ENCODE data around the gene NLK.
A peak's percentile ranks its signal among the peaks of the same experiment; 100 is the strongest.
"Not testable (repeated sequence)": the region's sequence is repeated elsewhere in the genome, so short reads cannot be mapped to it uniquely, and the experiment has no call there.

NLK gene

DNA sequence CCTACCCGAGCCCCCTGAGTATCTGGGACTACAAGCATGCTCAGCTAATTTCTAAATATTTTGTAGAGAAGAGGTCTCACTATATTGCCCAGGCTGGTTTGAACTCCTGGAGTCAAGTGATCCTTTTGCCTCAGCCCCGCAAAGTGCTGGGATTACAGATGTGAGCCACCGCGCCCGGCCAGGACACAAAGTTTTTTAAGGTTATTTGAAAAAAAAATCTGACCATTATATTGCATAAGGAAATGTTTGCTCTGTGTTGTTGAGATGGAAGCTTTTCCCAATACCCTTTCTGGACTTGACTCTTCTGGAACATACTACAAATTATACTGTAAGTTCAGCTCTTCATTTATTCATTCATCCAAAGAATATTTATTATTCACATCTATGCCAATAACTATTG, 143.2 kb downstream of the NLK start:
- no peak for DNase-seq (ENCODE audit: low read depth)
- TF ChIP-seq, protein P1, sequence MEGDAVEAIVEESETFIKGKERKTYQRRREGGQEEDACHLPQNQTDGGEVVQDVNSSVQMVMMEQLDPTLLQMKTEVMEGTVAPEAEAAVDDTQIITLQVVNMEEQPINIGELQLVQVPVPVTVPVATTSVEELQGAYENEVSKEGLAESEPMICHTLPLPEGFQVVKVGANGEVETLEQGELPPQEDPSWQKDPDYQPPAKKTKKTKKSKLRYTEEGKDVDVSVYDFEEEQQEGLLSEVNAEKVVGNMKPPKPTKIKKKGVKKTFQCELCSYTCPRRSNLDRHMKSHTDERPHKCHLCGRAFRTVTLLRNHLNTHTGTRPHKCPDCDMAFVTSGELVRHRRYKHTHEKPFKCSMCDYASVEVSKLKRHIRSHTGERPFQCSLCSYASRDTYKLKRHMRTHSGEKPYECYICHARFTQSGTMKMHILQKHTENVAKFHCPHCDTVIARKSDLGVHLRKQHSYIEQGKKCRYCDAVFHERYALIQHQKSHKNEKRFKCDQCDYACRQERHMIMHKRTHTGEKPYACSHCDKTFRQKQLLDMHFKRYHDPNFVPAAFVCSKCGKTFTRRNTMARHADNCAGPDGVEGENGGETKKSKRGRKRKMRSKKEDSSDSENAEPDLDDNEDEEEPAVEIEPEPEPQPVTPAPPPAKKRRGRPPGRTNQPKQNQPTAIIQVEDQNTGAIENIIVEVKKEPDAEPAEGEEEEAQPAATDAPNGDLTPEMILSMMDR (conservative IDR thresholded peaks at IDR 0.05; ENCODE audit: low read depth, low read length), result no peak

DNA sequence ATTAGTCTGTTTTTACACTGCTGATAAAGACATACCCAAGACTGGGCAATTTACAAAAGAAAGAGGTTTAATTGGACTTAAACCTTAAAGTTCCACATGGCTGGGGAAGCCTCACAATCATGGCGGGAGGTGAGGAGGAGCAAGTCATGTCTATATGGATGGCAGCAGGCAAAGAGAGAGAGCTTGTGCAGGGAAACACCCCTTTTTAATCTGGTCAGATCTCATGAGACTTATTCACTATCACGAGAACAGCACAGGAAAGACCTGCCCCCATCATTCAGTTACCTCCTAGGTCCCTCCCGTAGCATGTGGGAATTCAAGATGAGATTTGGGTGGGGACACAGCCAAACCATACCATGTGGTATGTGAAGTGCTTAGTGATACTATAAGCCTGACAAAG, 144.0 kb downstream of the NLK start:
- DNase-seq (ENCODE audit: low read depth); H3K4me3 ChIP-seq (ENCODE audit: low read depth, low read length): not testable (repeated sequence)

More for the DNA sequence above, 143.2 kb downstream of the NLK start:
- no peak overlapping the region for H3K4me3 ChIP-seq (ENCODE audit: low read depth, low read length)

DNA sequence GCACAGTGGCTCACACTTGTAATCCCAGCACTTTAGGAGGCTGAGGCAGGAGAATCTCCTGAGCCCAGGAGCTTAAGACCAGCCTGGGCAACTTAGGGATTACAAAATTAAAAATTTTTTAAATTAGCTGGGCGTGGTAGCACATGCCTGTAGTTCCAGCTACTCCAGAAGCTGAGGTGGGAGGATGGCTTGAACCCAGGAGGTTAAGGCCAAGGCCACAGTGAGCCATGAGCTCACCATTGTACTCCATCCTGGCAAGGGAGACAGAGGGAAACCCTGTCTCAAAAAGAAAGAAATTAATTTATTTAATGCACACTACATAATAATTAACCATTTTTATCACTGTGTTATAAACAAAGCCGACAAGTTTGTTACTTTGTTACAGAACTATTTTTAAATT, 145.5 kb downstream of the NLK start:
- no peak overlapping the region for H3K4me3 ChIP-seq (ENCODE audit: low read depth, low read length)
- TF ChIP-seq, protein P1 (conservative IDR thresholded peaks at IDR 0.05; ENCODE audit: low read depth, low read length), result no peak
- no peak for DNase-seq (ENCODE audit: low read depth)

- H3K4me3 ChIP-seq (ENCODE audit: low read depth, low read length), result no peak overlapping the region
- TF ChIP-seq, protein P1 (conservative IDR thresholded peaks at IDR 0.05; ENCODE audit: low read depth, low read length), result no peak
- peak; percentile 43 for DNase-seq (ENCODE audit: low read depth)
Measured at GRCh38 chr17:28188841-28189263, 146.4 kb downstream of the NLK start.

GRCh38 chr17:28189667-28190066, 147.2 kb downstream of the NLK start:
- TF ChIP-seq, protein P1 (conservative IDR thresholded peaks at IDR 0.05; ENCODE audit: low read depth, low read length), result no peak
- DNase-seq (ENCODE audit: low read depth), result no peak
- H3K4me3 ChIP-seq (ENCODE audit: low read depth, low read length), result no peak overlapping the region

- TF ChIP-seq, protein P1 (conservative IDR thresholded peaks at IDR 0.05; ENCODE audit: low read depth, low read length), result no peak
- no peak for DNase-seq (ENCODE audit: low read depth)
- H3K4me3 ChIP-seq (ENCODE audit: low read depth, low read length), result no peak overlapping the region
Measured at GRCh38 chr17:28191018-28191417, 148.5 kb downstream of the NLK start.

DNA sequence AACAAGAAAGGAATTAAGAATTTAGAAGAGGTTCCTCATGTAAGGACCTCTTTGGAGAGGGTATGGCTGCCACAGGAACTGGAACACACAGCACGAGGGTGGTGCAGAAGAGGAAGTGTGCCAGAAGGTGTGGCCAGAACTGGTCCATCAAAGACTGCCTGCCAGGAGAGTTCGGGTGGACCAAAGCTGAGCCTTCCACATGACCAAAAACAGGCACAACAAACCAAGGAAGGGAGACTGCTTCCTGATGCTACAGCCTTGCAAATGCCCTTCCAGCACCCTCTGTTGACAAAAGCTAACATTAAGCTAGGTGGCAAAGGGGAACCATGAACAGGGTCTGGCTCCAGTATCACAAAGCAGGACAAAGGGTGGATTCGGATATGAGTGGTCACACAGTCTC, 150.8 kb downstream of the NLK start:
- H3K4me3 ChIP-seq (ENCODE audit: low read depth, low read length), result no peak overlapping the region
- DNase-seq (ENCODE audit: low read depth), result no peak
- TF ChIP-seq, protein P1 (conservative IDR thresholded peaks at IDR 0.05; ENCODE audit: low read depth, low read length), result no peak

- no peak overlapping the region for H3K4me3 ChIP-seq (ENCODE audit: low read depth, low read length)
- DNase-seq (ENCODE audit: low read depth), result no peak
- TF ChIP-seq, protein P1 (conservative IDR thresholded peaks at IDR 0.05; ENCODE audit: low read depth, low read length), result no peak
Measured at GRCh38 chr17:28194382-28194781, 151.9 kb downstream of the NLK start.

Data from choroid plexus epithelial cell (primary cell).